Stomach (tissue), 4 donors: ENCODE data around the gene PTPRT.

Experiments
- POLR2A ChIP-seq, 4 donors: fragments of 450-650 bp; IDR thresholded peaks; one replicate each; pipeline ENCODE4 v1.6.1; 2016; ENCODE audit warnings: antibody characterized with exemption in 4 of 4, control low read depth in 2 of 4, mild to moderate bottlenecking in 1 of 4, moderate library complexity in 1 of 4
- POLR2AphosphoS5 ChIP-seq, 3 donors: sonication (generic); formaldehyde crosslinking; IDR thresholded peaks; one replicate each; pipeline ENCODE4 v1.6.1; 2016; ENCODE audit warnings: antibody characterized with exemption in 3 of 3
- TF ChIP-seq, protein P1 (sequence below), 7 experiments: fragments of 450-650 bp in 4 of 7; fragments of 200-600 bp in 3 of 7; sonication (generic) in 3 of 7; IDR thresholded peaks; one replicate each; pipeline ENCODE4 v1.5.1; 2016 to 2019; ENCODE audit warnings: antibody characterized with exemption in 7 of 7, control low read depth in 2 of 7, mild to moderate bottlenecking in 1 of 7

DNA sequence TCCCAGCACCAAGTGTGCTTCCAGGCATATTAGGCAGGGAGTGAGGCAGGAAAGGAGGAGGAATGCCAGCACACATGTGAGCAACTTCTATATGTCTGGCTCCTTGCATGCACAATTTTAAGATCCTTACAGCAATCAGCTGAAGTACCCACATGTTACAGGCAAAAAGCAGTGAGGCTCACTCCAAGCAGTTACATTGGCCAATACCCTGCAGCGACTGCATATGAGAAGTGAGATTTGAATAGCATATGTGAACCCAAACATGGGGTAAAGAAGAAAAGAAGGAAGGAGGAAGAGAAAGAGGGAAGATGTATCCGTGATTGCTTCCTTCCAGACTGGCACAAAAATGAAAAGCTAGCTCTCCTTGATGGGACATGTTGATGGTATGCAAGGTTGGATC lies 193.6 kb downstream of the PTPRT start:
- TF ChIP-seq, protein P1, sequence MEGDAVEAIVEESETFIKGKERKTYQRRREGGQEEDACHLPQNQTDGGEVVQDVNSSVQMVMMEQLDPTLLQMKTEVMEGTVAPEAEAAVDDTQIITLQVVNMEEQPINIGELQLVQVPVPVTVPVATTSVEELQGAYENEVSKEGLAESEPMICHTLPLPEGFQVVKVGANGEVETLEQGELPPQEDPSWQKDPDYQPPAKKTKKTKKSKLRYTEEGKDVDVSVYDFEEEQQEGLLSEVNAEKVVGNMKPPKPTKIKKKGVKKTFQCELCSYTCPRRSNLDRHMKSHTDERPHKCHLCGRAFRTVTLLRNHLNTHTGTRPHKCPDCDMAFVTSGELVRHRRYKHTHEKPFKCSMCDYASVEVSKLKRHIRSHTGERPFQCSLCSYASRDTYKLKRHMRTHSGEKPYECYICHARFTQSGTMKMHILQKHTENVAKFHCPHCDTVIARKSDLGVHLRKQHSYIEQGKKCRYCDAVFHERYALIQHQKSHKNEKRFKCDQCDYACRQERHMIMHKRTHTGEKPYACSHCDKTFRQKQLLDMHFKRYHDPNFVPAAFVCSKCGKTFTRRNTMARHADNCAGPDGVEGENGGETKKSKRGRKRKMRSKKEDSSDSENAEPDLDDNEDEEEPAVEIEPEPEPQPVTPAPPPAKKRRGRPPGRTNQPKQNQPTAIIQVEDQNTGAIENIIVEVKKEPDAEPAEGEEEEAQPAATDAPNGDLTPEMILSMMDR (IDR thresholded peaks at IDR 0.05) = no peak
- TF ChIP-seq POLR2A (IDR thresholded peaks at IDR 0.05) = no peak
- TF ChIP-seq POLR2AphosphoS5 (IDR thresholded peaks at IDR 0.05) = no peak
